LNCaP clone FGC (cell line): ENCODE measurements around the gene MYBL2.

ENCODE experiments used
- DNase-seq: peaks from one replicate; pipeline ENCODE4 v3.0.0-alpha.2; 2011; ENCODE audit warnings: low read depth
- H3K4me3 ChIP-seq: 2 replicates; pipeline ENCODE4 v1.5.1; 2011; ENCODE audit warnings: mild to moderate bottlenecking, low read depth, low read length, control low read depth
- CTCF ChIP-seq: IDR thresholded peaks from 2 replicates; pipeline ENCODE4 v1.5.1; 2012; ENCODE audit warnings: mild to moderate bottlenecking; ENCODE audit not compliant: control insufficient read depth, insufficient read depth; ENCODE audit errors: extremely low read depth

Gene MYBL2

GRCh38 chr20:43737925-43738324 lies 71.0 kb downstream of the MYBL2 start:
- no peak overlapping the region for H3K4me3 ChIP-seq
- no peak for TF ChIP-seq CTCF
- no peak for DNase-seq

GRCh38 chr20:43739148-43739749 lies 72.3 kb downstream of the MYBL2 start:
- no peak for DNase-seq
- no peak overlapping the region for H3K4me3 ChIP-seq
- no peak for TF ChIP-seq CTCF

- TF ChIP-seq CTCF = no peak
- DNase-seq = no peak
- H3K4me3 ChIP-seq = no peak overlapping the region
These were observed 73.7 kb downstream of the MYBL2 start for GRCh38 chr20:43740642-43741041.

GRCh38 chr20:43744151-43744611 lies 77.3 kb downstream of the MYBL2 start:
- no peak for TF ChIP-seq CTCF
- no peak for DNase-seq
- no peak overlapping the region for H3K4me3 ChIP-seq

GRCh38 chr20:43744966-43745730 lies 78.2 kb downstream of the MYBL2 start:
- H3K4me3 ChIP-seq = no peak overlapping the region
- DNase-seq = no peak
- no peak for TF ChIP-seq CTCF

- H3K4me3 ChIP-seq = no peak overlapping the region
- DNase-seq = no peak
- no peak for TF ChIP-seq CTCF
These were observed 79.6 kb downstream of the MYBL2 start for GRCh38 chr20:43746344-43747137.
